ENCODE measurements around the gene MAP3K14.

MAP3K14 gene

DNA sequence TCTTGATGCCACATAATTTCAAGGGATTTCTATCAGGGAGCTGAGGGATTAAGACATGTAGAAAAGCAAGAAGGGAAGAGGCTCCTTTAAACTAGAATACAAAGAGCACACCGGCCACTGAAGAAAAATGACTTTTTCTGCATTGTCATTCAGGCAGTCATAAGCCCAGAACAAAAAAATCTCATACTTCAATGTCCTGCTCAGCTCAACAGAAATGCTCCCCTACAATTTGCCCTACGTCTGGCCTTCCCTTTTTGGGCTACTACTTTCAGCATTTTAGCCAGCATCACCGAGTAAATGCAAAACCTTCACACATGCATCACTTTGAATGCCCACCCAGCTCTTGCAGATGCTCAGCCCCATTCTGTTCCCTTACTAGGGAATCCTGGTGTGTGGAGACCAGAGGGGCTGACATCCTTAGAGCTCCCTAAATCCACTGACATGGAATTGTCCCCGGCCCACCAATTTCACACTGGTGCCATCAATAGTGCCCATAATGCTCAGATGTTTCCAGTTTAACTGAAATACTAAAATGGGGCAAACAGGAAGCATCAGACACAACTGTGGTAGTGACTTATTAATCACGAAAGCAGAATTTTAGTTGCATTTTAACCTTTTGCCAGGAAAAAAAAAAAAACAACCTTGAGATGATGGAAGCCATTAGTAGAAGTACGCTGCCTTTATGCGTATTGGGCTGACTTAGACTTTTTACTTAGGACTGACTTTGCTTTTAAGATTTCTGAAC is 2.7 kb downstream of the MAP3K14 start:
- no peak for ATAC-seq
- Mint-ChIP-seq H3K4me1 (peaks cover 76% of the 10 kb centered on the region), H3K9me3 (no peaks in the 10 kb centered on the region), H3K36me3 (peaks cover 78% of the 10 kb centered on the region), H3K27ac (peak overlapping the region; percentile 95), H3K4me3 (peak overlapping the region; percentile 78)
- DNase-seq (ENCODE audit: low spot score in 2 of 2): peak in 1 of 2 donors; percentile 72

GRCh38 chr17:45313421-45313771 is 3.4 kb downstream of the MAP3K14 start:
- H3K4me1 Mint-ChIP-seq: peaks cover 75% of the 10 kb centered on the region
- peaks cover 83% of the 10 kb centered on the region for H3K36me3 Mint-ChIP-seq
- H3K27ac Mint-ChIP-seq: peak overlapping the region; percentile 95
- ATAC-seq: no peak
- peak overlapping the region; percentile 78 for H3K4me3 Mint-ChIP-seq
- DNase-seq (ENCODE audit: low spot score in 2 of 2): no peak
- H3K9me3 Mint-ChIP-seq: no peaks in the 10 kb centered on the region

GRCh38 chr17:45312477-45313420 is 4.1 kb downstream of the MAP3K14 start:
- H3K36me3 Mint-ChIP-seq: peaks cover 88% of the 10 kb centered on the region
- peak overlapping the region; percentile 78 for H3K4me3 Mint-ChIP-seq
- H3K9me3 Mint-ChIP-seq: no peaks in the 10 kb centered on the region
- peak in 1 of 2 donors; percentile 73 for DNase-seq (ENCODE audit: low spot score in 2 of 2)
- peak overlapping the region; percentile 95 for H3K27ac Mint-ChIP-seq
- peak; percentile 16 for ATAC-seq
- peaks cover 81% of the 10 kb centered on the region for H3K4me1 Mint-ChIP-seq

GRCh38 chr17:45311760-45312476 is 4.9 kb downstream of the MAP3K14 start:
- ATAC-seq: peak; percentile 71
- H3K9me3 Mint-ChIP-seq: no peaks in the 10 kb centered on the region
- H3K4me1 Mint-ChIP-seq: peaks cover 82% of the 10 kb centered on the region
- DNase-seq (ENCODE audit: low spot score in 2 of 2): peak; percentile 50 to 87
- H3K36me3 Mint-ChIP-seq: peaks cover 89% of the 10 kb centered on the region
- peak overlapping the region; percentile 95 for H3K27ac Mint-ChIP-seq
- peak overlapping the region; percentile 78 for H3K4me3 Mint-ChIP-seq

DNA sequence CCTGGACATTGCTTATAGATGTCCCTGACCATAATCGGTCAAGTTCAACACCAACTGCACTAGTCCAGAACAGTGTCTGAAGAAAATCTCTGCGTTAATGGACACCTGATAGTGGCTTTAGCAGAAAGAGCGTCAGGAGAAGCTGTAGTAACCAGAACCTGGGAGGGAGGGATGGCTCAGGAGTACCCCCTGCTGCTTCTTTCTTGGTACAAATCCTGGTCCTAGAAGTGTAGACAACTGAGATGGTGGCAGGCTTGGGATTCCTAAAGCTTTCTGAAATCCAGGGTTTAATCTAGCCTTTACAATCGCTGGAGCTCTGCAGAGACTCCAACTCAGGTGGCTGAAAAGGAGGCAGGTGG is 5.4 kb downstream of the MAP3K14 start:
- DNase-seq (ENCODE audit: low spot score in 2 of 2) (no peak), ATAC-seq (no peak)
- Mint-ChIP-seq H3K9me3 (no peaks in the 10 kb centered on the region), H3K36me3 (peaks cover 92% of the 10 kb centered on the region), H3K4me1 (peaks cover 83% of the 10 kb centered on the region), H3K27ac (peak overlapping the region; percentile 95), H3K4me3 (peak overlapping the region; percentile 78)

DNA sequence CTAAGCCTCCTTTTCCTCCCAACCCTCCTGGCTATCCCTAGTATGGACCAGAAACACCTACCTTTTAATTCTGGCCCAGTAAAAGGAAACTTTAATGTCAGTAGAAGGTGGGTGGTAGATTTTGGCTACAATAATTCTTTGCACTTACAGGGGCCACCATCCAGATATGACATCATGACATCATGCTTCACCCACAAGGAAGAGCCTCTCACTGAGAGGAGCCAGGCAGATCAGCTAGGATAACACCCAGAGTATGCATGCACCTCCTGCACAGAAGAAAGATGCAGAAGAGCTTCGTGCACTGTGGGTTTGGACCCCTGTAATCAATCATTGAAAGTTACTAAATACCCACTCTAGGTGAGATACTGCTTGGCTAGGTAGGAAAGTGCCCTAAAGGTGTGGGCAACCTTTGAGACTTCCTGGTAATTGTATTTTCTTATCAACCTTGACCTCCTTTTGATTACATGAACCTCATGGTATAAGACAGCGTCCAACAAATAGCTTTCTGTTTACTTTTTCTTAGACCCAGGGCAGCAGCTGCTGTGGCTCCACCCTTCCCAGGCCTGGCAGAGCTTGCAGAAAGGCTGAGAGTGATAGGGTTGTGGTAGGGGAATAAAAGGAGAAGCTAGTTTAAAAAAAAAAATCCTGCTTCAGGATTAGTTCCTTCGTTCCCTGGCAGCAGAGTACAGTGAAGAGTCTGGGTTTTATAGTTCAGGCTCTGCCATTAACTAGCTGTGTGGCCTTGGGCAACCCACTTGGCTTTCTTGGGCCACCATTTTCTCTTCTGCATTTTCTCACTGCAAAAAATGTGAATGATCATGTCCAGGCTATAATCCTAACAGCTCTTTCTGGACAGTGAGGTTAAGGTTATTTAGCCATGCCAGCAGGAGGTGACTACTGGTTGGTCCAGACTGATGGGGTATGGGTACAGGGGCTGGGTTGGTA is 6.2 kb downstream of the MAP3K14 start:
- no peak for DNase-seq (ENCODE audit: low spot score in 2 of 2)
- ATAC-seq: no peak
- H3K36me3 Mint-ChIP-seq: peaks cover 92% of the 10 kb centered on the region
- H3K27ac Mint-ChIP-seq: peak overlapping the region; percentile 95
- peak overlapping the region; percentile 78 for H3K4me3 Mint-ChIP-seq
- peaks cover 88% of the 10 kb centered on the region for H3K4me1 Mint-ChIP-seq
- H3K9me3 Mint-ChIP-seq: no peaks in the 10 kb centered on the region

GRCh38 chr17:45309400-45309799 is 7.4 kb downstream of the MAP3K14 start:
- Mint-ChIP-seq H3K4me1 (peaks cover 87% of the 10 kb centered on the region), H3K36me3 (peaks cover 92% of the 10 kb centered on the region)
- no peak for DNase-seq (ENCODE audit: low spot score in 2 of 2)

GRCh38 chr17:45308840-45309239 is 8.0 kb downstream of the MAP3K14 start:
- ATAC-seq (no peak), DNase-seq (ENCODE audit: low spot score in 2 of 2) (no peak)
- H3K4me1 Mint-ChIP-seq: peaks cover 85% of the 10 kb centered on the region
- peaks cover 92% of the 10 kb centered on the region for H3K36me3 Mint-ChIP-seq
- H3K9me3 Mint-ChIP-seq: no peaks in the 10 kb centered on the region
- H3K27ac Mint-ChIP-seq: peak overlapping the region; percentile 95
- peak overlapping the region; percentile 69 for H3K4me3 Mint-ChIP-seq

More at GRCh38 chr17:45309400-45309799, 7.4 kb downstream of the MAP3K14 start:
- no peak for ATAC-seq
- Mint-ChIP-seq H3K4me3 (peak overlapping the region; percentile 69), H3K9me3 (no peaks in the 10 kb centered on the region), H3K27ac (peak overlapping the region; percentile 95)

GRCh38 chr17:45308016-45308365 is 8.8 kb downstream of the MAP3K14 start:
- Mint-ChIP-seq H3K36me3 (peaks cover 91% of the 10 kb centered on the region), H3K4me3 (peak overlapping the region; percentile 69), H3K27ac (peak overlapping the region; percentile 95), H3K9me3 (no peaks in the 10 kb centered on the region), H3K4me1 (peaks cover 82% of the 10 kb centered on the region)
- DNase-seq (ENCODE audit: low spot score in 2 of 2): no peak
- ATAC-seq: no peak

GRCh38 chr17:45307290-45308015 is 9.4 kb downstream of the MAP3K14 start:
- DNase-seq (ENCODE audit: low spot score in 2 of 2) (peak in 1 of 2 donors; percentile 74), ATAC-seq (peak; percentile 74)
- peak overlapping the region; percentile 69 for H3K4me3 Mint-ChIP-seq
- peaks cover 82% of the 10 kb centered on the region for H3K4me1 Mint-ChIP-seq
- H3K27ac Mint-ChIP-seq: peak overlapping the region; percentile 95
- peaks cover 92% of the 10 kb centered on the region for H3K36me3 Mint-ChIP-seq
- no peaks in the 10 kb centered on the region for H3K9me3 Mint-ChIP-seq

DNA sequence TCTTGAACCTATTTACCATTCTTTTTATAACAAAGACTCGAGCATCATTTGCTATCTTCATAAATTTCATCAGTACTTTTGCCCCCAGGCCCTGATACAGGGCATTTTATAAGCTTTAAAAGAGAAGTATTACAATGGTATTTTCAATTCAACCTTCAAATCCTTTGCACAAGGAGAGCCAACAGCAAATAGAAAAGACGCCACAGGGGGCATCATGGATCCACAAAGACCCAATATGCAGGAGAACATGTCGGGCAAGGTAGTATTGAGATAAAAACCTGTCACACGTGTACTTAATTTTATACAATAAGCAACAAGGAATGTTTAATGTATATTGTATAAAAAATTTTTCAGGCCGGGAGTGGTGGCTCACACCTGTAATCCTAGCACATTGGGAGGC is 10.2 kb downstream of the MAP3K14 start:
- DNase-seq (ENCODE audit: low spot score in 2 of 2) (no peak), ATAC-seq (no peak)
- Mint-ChIP-seq H3K4me1 (peaks cover 76% of the 10 kb centered on the region), H3K27ac (peak overlapping the region; percentile 95), H3K4me3 (peak overlapping the region; percentile 69), H3K36me3 (peaks cover 94% of the 10 kb centered on the region), H3K9me3 (no peaks in the 10 kb centered on the region)

DNA sequence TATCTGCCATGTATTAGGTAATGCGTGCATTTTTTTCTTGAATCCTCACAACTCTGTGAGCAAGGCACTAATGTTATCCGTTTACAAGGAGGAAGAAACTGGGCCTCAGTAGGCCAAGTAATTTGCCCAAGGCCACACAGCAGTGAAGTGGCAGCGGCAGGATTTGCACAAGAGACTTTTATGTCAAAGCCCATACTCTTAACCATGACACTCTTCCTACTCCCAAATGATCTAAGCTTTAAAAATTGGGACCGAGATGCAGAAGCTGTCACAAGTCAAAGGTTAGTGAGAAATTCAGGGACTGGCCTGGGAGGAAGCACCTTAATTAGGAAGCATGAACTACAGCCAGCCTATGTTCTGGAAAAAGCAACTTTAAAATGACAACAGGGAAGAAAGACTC is 10.7 kb downstream of the MAP3K14 start:
- H3K4me3 Mint-ChIP-seq: peak overlapping the region; percentile 69

GRCh38 chr17:45305530-45306087 is 11.2 kb downstream of the MAP3K14 start:
- no peak for DNase-seq (ENCODE audit: low spot score in 2 of 2)
- ATAC-seq: no peak
- Mint-ChIP-seq H3K4me3 (peak overlapping the region; percentile 69), H3K4me1 (peaks cover 68% of the 10 kb centered on the region), H3K9me3 (no peaks in the 10 kb centered on the region), H3K27ac (peak overlapping the region; percentile 95), H3K36me3 (peaks cover 94% of the 10 kb centered on the region)

More for the DNA sequence above, 10.7 kb downstream of the MAP3K14 start:
- Mint-ChIP-seq H3K27ac (peak overlapping the region; percentile 95), H3K9me3 (no peaks in the 10 kb centered on the region), H3K36me3 (peaks cover 94% of the 10 kb centered on the region), H3K4me1 (peaks cover 70% of the 10 kb centered on the region)
- DNase-seq (ENCODE audit: low spot score in 2 of 2): no peak
- no peak for ATAC-seq
